T-helper 1 cell treated with Interleukin-12 subunit alpha and Interleukin-12 subunit beta and Interleukin-4 antibody, amounts not matched to agents 30 μg/mL and 1 μg/mL, for 36 hours (primary cell): ENCODE data around the gene MYNN.
A peak's percentile ranks its signal among the peaks of the same experiment; 100 is the strongest.

Experiments used
- H3K27ac Mint-ChIP-seq: one replicate; pipeline ENCODE4 v1.8.0; 2021; ENCODE audit warnings: mild to moderate bottlenecking, mixed read lengths
- H3K27me3 Mint-ChIP-seq: one replicate; pipeline ENCODE4 v1.8.0; 2021; ENCODE audit warnings: low read depth, mixed read lengths
- H3K36me3 Mint-ChIP-seq: one replicate; pipeline ENCODE4 v1.8.0; 2021; ENCODE audit warnings: low read depth, mixed read lengths
- H3K4me1 Mint-ChIP-seq: one replicate; pipeline ENCODE4 v1.8.0; 2021; ENCODE audit warnings: low read depth, mixed read lengths
- H3K4me3 Mint-ChIP-seq: one replicate; pipeline ENCODE4 v1.8.0; 2021; ENCODE audit warnings: mild to moderate bottlenecking, moderate library complexity, mixed read lengths
- H3K9me3 Mint-ChIP-seq: one replicate; pipeline ENCODE4 v1.8.0; 2021; ENCODE audit warnings: mixed read lengths

The MYNN gene

GRCh38 chr3:169764882-169765612 lies 8.1 kb upstream of the MYNN start, which contains the start of gene TERC:
Gene TERC, minus strand, starts transcription at chr3:169765060.
- H3K36me3 Mint-ChIP-seq = peaks cover 3% of the 10 kb centered on the region
- peak within 1 kb of the TSS; percentile 97 for H3K27ac Mint-ChIP-seq
- no peaks in the 10 kb centered on the region for H3K27me3 Mint-ChIP-seq
- no peaks in the 10 kb centered on the region for H3K9me3 Mint-ChIP-seq
- H3K4me3 Mint-ChIP-seq = peak within 1 kb of the TSS; percentile 95
- H3K4me1 Mint-ChIP-seq = peaks cover 25% of the 10 kb centered on the region

GRCh38 chr3:169769287-169770181 lies 3.7 kb upstream of the MYNN start, which contains the start of gene ACTRT3:
Gene ACTRT3, minus strand, starts transcription at chr3:169769561. Its CDS starts 41 bp downstream, at chr3:169769520.
- Mint-ChIP-seq H3K27ac (peak within 1 kb of the TSS; percentile 73), H3K4me3 (peak within 1 kb of the TSS; percentile 83), H3K36me3 (peaks cover 1% of the 10 kb centered on the region), H3K9me3 (no peaks in the 10 kb centered on the region), H3K4me1 (peaks cover 28% of the 10 kb centered on the region), H3K27me3 (no peaks in the 10 kb centered on the region)

- H3K27ac Mint-ChIP-seq = peak overlapping the region; percentile 99
- peaks cover 34% of the 10 kb centered on the region for H3K4me1 Mint-ChIP-seq
- peak overlapping the region; percentile 96 for H3K4me3 Mint-ChIP-seq
- H3K27me3 Mint-ChIP-seq = no peaks in the 10 kb centered on the region
- H3K9me3 Mint-ChIP-seq = no peaks in the 10 kb centered on the region
- H3K36me3 Mint-ChIP-seq = peaks cover 12% of the 10 kb centered on the region
Observed at GRCh38 chr3:169771497-169772304, 1.5 kb upstream of the MYNN start.

- peak overlapping the region; percentile 96 for H3K4me3 Mint-ChIP-seq
- H3K9me3 Mint-ChIP-seq = no peaks in the 10 kb centered on the region
- H3K27ac Mint-ChIP-seq = peak overlapping the region; percentile 99
- peaks cover 18% of the 10 kb centered on the region for H3K36me3 Mint-ChIP-seq
- H3K4me1 Mint-ChIP-seq = peaks cover 37% of the 10 kb centered on the region
- no peaks in the 10 kb centered on the region for H3K27me3 Mint-ChIP-seq
Observed at GRCh38 chr3:169772305-169772896, 795 bp upstream of the MYNN start.

- Mint-ChIP-seq H3K4me1 (peaks cover 41% of the 10 kb centered on the region), H3K4me3 (peak overlapping the region; percentile 96), H3K36me3 (peaks cover 29% of the 10 kb centered on the region)
Observed at GRCh38 chr3:169774186-169774585, 990 bp downstream of the MYNN start.

GRCh38 chr3:169777822-169778221 lies 4.6 kb downstream of the MYNN start:
- Mint-ChIP-seq H3K27ac (no peak overlapping the region), H3K27me3 (no peaks in the 10 kb centered on the region), H3K36me3 (peaks cover 53% of the 10 kb centered on the region), H3K9me3 (no peaks in the 10 kb centered on the region), H3K4me1 (peaks cover 57% of the 10 kb centered on the region), H3K4me3 (no peak overlapping the region)

More at GRCh38 chr3:169774186-169774585, 990 bp downstream of the MYNN start:
- Mint-ChIP-seq H3K9me3 (no peaks in the 10 kb centered on the region), H3K27ac (peak overlapping the region; percentile 99), H3K27me3 (no peaks in the 10 kb centered on the region)

- Mint-ChIP-seq H3K36me3 (peaks cover 51% of the 10 kb centered on the region), H3K9me3 (no peaks in the 10 kb centered on the region), H3K4me1 (peaks cover 43% of the 10 kb centered on the region), H3K4me3 (peak overlapping the region; percentile 62), H3K27ac (peak overlapping the region; percentile 46), H3K27me3 (no peaks in the 10 kb centered on the region)
Observed at GRCh38 chr3:169780742-169781141, 7.5 kb downstream of the MYNN start.

GRCh38 chr3:169781209-169781855 lies 8.1 kb downstream of the MYNN start:
- peaks cover 39% of the 10 kb centered on the region for H3K4me1 Mint-ChIP-seq
- H3K36me3 Mint-ChIP-seq = peaks cover 52% of the 10 kb centered on the region
- H3K27ac Mint-ChIP-seq = no peak overlapping the region
- no peaks in the 10 kb centered on the region for H3K27me3 Mint-ChIP-seq
- H3K4me3 Mint-ChIP-seq = peak overlapping the region; percentile 62
- H3K9me3 Mint-ChIP-seq = no peaks in the 10 kb centered on the region

- Mint-ChIP-seq H3K4me1 (peaks cover 14% of the 10 kb centered on the region), H3K27me3 (no peaks in the 10 kb centered on the region), H3K4me3 (no peak overlapping the region), H3K9me3 (no peaks in the 10 kb centered on the region), H3K27ac (no peak overlapping the region), H3K36me3 (peaks cover 39% of the 10 kb centered on the region)
Observed at GRCh38 chr3:169787120-169787519, 13.9 kb downstream of the MYNN start.

- peaks cover 40% of the 10 kb centered on the region for H3K36me3 Mint-ChIP-seq
- no peaks in the 10 kb centered on the region for H3K27me3 Mint-ChIP-seq
- no peak overlapping the region for H3K4me3 Mint-ChIP-seq
- no peaks in the 10 kb centered on the region for H3K9me3 Mint-ChIP-seq
- H3K27ac Mint-ChIP-seq = no peak overlapping the region
- peaks cover 11% of the 10 kb centered on the region for H3K4me1 Mint-ChIP-seq
Observed at GRCh38 chr3:169787791-169788190, 14.6 kb downstream of the MYNN start.

- peaks cover 42% of the 10 kb centered on the region for H3K36me3 Mint-ChIP-seq
Observed at GRCh38 chr3:169790219-169790618, 17.0 kb downstream of the MYNN start.

GRCh38 chr3:169790687-169791429 lies 17.7 kb downstream of the MYNN start:
- Mint-ChIP-seq H3K9me3 (no peaks in the 10 kb centered on the region), H3K36me3 (peaks cover 36% of the 10 kb centered on the region), H3K27ac (no peak overlapping the region), H3K27me3 (no peaks in the 10 kb centered on the region), H3K4me1 (peaks cover 12% of the 10 kb centered on the region), H3K4me3 (no peak overlapping the region)

More at GRCh38 chr3:169790219-169790618, 17.0 kb downstream of the MYNN start:
- H3K4me1 Mint-ChIP-seq = peaks cover 11% of the 10 kb centered on the region
- no peaks in the 10 kb centered on the region for H3K27me3 Mint-ChIP-seq
- no peaks in the 10 kb centered on the region for H3K9me3 Mint-ChIP-seq
- no peak overlapping the region for H3K27ac Mint-ChIP-seq
- no peak overlapping the region for H3K4me3 Mint-ChIP-seq

GRCh38 chr3:169792359-169792758 lies 19.2 kb downstream of the MYNN start:
- Mint-ChIP-seq H3K36me3 (peaks cover 28% of the 10 kb centered on the region), H3K27ac (no peak overlapping the region), H3K27me3 (no peaks in the 10 kb centered on the region), H3K4me1 (peaks cover 12% of the 10 kb centered on the region), H3K4me3 (no peak overlapping the region), H3K9me3 (no peaks in the 10 kb centered on the region)
